A549 (cell line): Measurements from ENCODE around the gene MBTPS2. TPM values are rescaled to one million over a fixed set of nuclear protein-coding genes. Genes with fewer than 3 reads are reported as not detected.
A peak's percentile ranks its signal among the peaks of the same experiment; 100 is the strongest.

Experiments used
- ATAC-seq, 2 experiments: fragments of 200-7000 bp in 1 of 2; fragments of >200 bp in 1 of 2; cut with Nextera tagmentation in 1 of 2; cut with Tn5 transposase in 1 of 2; 3 replicates each; pipeline versions ENCODE4 v1.8.0 to v1.9.1; 2018 to 2020; ENCODE audit warnings: mild to moderate bottlenecking in 1 of 2, moderate library complexity in 1 of 2
- CTCF ChIA-PET: fragments of 300-600 bp; sonication (Branson Sonifier 250); formaldehyde crosslinking; extraction: SDS; loops from one replicate; lab custom pipeline; 2021; ENCODE audit warnings: antibody characterized with exemption, inconsistent platforms; lab: Yijun Ruan, JAX
- POLR2A ChIA-PET: fragments of 350-600 bp; formaldehyde crosslinking; extraction: SDS; loops from one replicate; lab custom pipeline; 2021; ENCODE audit warnings: antibody characterized with exemption, inconsistent platforms; lab: Yijun Ruan, JAX
- DNase-seq, 2 experiments: peaks; one replicate each; pipeline versions ENCODE4 v3.0.0 to v3.0.0-alpha.2; 2011 to 2016; ENCODE audit warnings: low read depth in 1 of 2, low spot score in 1 of 2
- FAIRE-seq: peaks from 2 replicates; lab custom pipeline; 2011; peaks lifted over from hg19 to GRCh38; lab: Jason Lieb, UNC
- H3K27ac ChIP-seq, 2 experiments: fragments of >200 bp; sonication (Bioruptor Twin); formaldehyde crosslinking; 3 replicates each; pipeline ENCODE4 v1.5.1; 2016 to 2017
- H3K4me1 ChIP-seq: fragments of >200 bp; sonication (Bioruptor Twin); formaldehyde crosslinking; 3 replicates; pipeline ENCODE4 v1.6.1; 2016
- H3K4me2 ChIP-seq: fragments of >200 bp; sonication (Bioruptor Twin); formaldehyde crosslinking; 3 replicates; pipeline ENCODE4 v1.6.1; 2016
- H3K4me3 ChIP-seq: fragments of >200 bp; sonication (Bioruptor Twin); formaldehyde crosslinking; 3 replicates; pipeline ENCODE4 v1.5.1; 2016
- H3K9me3 ChIP-seq: fragments of >200 bp; sonication (Bioruptor Twin); formaldehyde crosslinking; 3 replicates; pipeline ENCODE4 v1.6.1; 2016
- CBX2 ChIP-seq: fragments of 200-600 bp; sonication (generic); IDR thresholded peaks from 2 replicates; pipeline ENCODE4 v1.6.1; 2016; ENCODE audit warnings: low read depth, mild to moderate bottlenecking, borderline replicate concordance
- CEBPB ChIP-seq, 2 experiments: fragments of >200 bp in 1 of 2; sonication (Bioruptor Twin) in 1 of 2; formaldehyde crosslinking in 1 of 2; IDR thresholded peaks; 2 replicates each; pipeline ENCODE4 v1.6.1; 2012 to 2016
- CHD2 ChIP-seq: fragments of 150-350 bp; IDR thresholded peaks from 2 replicates; pipeline ENCODE4 v1.6.1; 2014; ENCODE audit warnings: low read length; ENCODE audit not compliant: partially characterized antibody
- CHD4 ChIP-seq: fragments of 200-600 bp; sonication (generic); IDR thresholded peaks from 2 replicates; pipeline ENCODE4 v1.6.1; 2016; ENCODE audit warnings: antibody characterized with exemption, mild to moderate bottlenecking, borderline replicate concordance
- CTCF ChIP-seq: fragments of >200 bp; sonication (Bioruptor Twin); formaldehyde crosslinking; IDR thresholded peaks from 3 replicates; pipeline ENCODE4 v1.5.1; 2016
- E2F6 ChIP-seq: IDR thresholded peaks from 2 replicates; pipeline ENCODE4 v1.6.1; 2012; ENCODE audit warnings: low read depth, borderline replicate concordance
- EHF ChIP-seq: fragments of 250-450 bp; sonication (Bioruptor Pico); IDR thresholded peaks from 2 replicates; pipeline ENCODE4 v1.5.0; 2020; ENCODE audit warnings: mild to moderate bottlenecking
- EP300 ChIP-seq, 2 experiments: fragments of >200 bp; sonication (Bioruptor Twin); formaldehyde crosslinking; IDR thresholded peaks; 2 replicates in 1 of 2; 3 replicates in 1 of 2; pipeline ENCODE4 v1.6.1; 2016 to 2017
- FOXS1 ChIP-seq: fragments of 250-450 bp; sonication (Bioruptor Pico); IDR thresholded peaks from 2 replicates; pipeline ENCODE4 v1.5.0; 2020; ENCODE audit warnings: mild to moderate bottlenecking, moderate library complexity
- HES2 ChIP-seq: fragments of >200 bp; sonication (Bioruptor Twin); formaldehyde crosslinking; IDR thresholded peaks from 2 replicates; pipeline ENCODE4 v1.6.1; 2016
- HMGXB4 ChIP-seq: fragments of 250-450 bp; sonication (Bioruptor Pico); IDR thresholded peaks from 2 replicates; pipeline ENCODE4 v1.5.0; 2021; ENCODE audit warnings: mild to moderate bottlenecking, moderate library complexity, borderline replicate concordance
- HOXB13 ChIP-seq: fragments of 250-450 bp; sonication (Bioruptor Pico); IDR thresholded peaks from 2 replicates; pipeline ENCODE4 v1.5.0; 2020; ENCODE audit warnings: low read depth, mild to moderate bottlenecking, moderate library complexity
- JUN ChIP-seq, 2 experiments: fragments of >200 bp; sonication (Bioruptor Twin); formaldehyde crosslinking; IDR thresholded peaks; 2 replicates in 1 of 2; 3 replicates in 1 of 2; pipeline ENCODE4 v1.6.1; 2016 to 2017
- KDM5A ChIP-seq: fragments of 200-600 bp; sonication (generic); IDR thresholded peaks from 2 replicates; pipeline ENCODE4 v1.6.1; 2016; ENCODE audit warnings: antibody characterized with exemption, mild to moderate bottlenecking
- MAFK ChIP-seq: fragments of 450-650 bp; IDR thresholded peaks from 2 replicates; pipeline ENCODE4 v1.6.1; 2014; ENCODE audit not compliant: partially characterized antibody
- MAX ChIP-seq: IDR thresholded peaks from 2 replicates; pipeline ENCODE4 v1.6.1; 2012
- PHF8 ChIP-seq: fragments of 200-600 bp; sonication (generic); IDR thresholded peaks from 2 replicates; pipeline ENCODE4 v1.6.1; 2016; ENCODE audit warnings: low read depth, mild to moderate bottlenecking, antibody characterized with exemption, moderate library complexity, borderline replicate concordance
- POLR2AphosphoS2 ChIP-seq: conservative IDR thresholded peaks from 2 replicates; pipeline ENCODE4 v1.6.1; 2012; ENCODE audit warnings: low read length, improper control_type of control experiment, inconsistent platforms
- RCOR1 ChIP-seq: fragments of 150-350 bp; IDR thresholded peaks from 2 replicates; pipeline ENCODE4 v1.6.1; 2014; ENCODE audit warnings: antibody characterized with exemption, low read length, low read depth
- REST ChIP-seq: fragments of 200-600 bp; sonication (generic); IDR thresholded peaks from 2 replicates; pipeline ENCODE4 v1.6.1; 2016; ENCODE audit warnings: antibody characterized with exemption, mild to moderate bottlenecking, moderate library complexity
- TP53 ChIP-seq: fragments of 250-450 bp; sonication (Bioruptor Pico); IDR thresholded peaks from 2 replicates; pipeline ENCODE4 v1.5.0; 2021; ENCODE audit warnings: mild to moderate bottlenecking, moderate library complexity
- ZFP36 ChIP-seq: fragments of 450-650 bp; IDR thresholded peaks from 2 replicates; pipeline ENCODE4 v1.6.1; 2014; ENCODE audit warnings: borderline replicate concordance; ENCODE audit not compliant: partially characterized antibody
- ZNF302 ChIP-seq: fragments of 250-450 bp; sonication (Bioruptor Pico); IDR thresholded peaks from 2 replicates; pipeline ENCODE4 v1.9.0; 2021; ENCODE audit warnings: inconsistent platforms, mild to moderate bottlenecking, moderate library complexity
- ZSCAN20 ChIP-seq: fragments of 250-450 bp; sonication (Bioruptor Pico); IDR thresholded peaks from 2 replicates; pipeline ENCODE4 v1.8.0; 2022; ENCODE audit warnings: mild to moderate bottlenecking, moderate library complexity
- WGBS: methylation state at CpG from one replicate; pipeline ENCODE4 v1.1.6; 2017; ENCODE audit errors: missing lambda C conversion rate; 5-methylcytosine and 5-hydroxymethylcytosine counted together
- polyA plus RNA-seq, 4 experiments: library from polyadenylated mRNA; depleted of rRNA in 3 of 4; stranded (reverse); fragments of >200 nt; fragmentation: RNase III in 1 of 4; extraction: RNeasy Plus Mini Kit Qiagen cat#74134 plus additional on column Dnase treatment in 1 of 4; gene quantifications; 2 replicates in 3 of 4; 3 replicates in 1 of 4; pipeline ENCODE4 v1.2.3, GENCODE V29; 2011 to 2017

The MBTPS2 gene
- polyA plus RNA-seq, 2 of the 4 experiments (the other 2 are of a cell fraction), result 24.7 to 65.6 TPM

- CTCF ChIA-PET, result no interaction called here
- no peaks in the 10 kb centered on the region for H3K4me1 ChIP-seq
- 76% methylated on average over 2 of the region's 2 CpGs for WGBS
- H3K9me3 ChIP-seq, result no peaks in the 10 kb centered on the region
- TF ChIP-seq PHF8 (no peak), HES2 (no peak), HOXB13 (CRISPR knock-in tag) (no peak), TP53 (no peak), FOXS1 (CRISPR knock-in tag) (no peak), KDM5A (no peak), CTCF (no peak)
- H3K4me3 ChIP-seq, result no peak overlapping the region
- DNase-seq (no peak), ATAC-seq (no peak), FAIRE-seq (no peak)
- POLR2A ChIA-PET, result no interaction called here
- H3K27ac ChIP-seq, result no peak overlapping the region
- H3K4me2 ChIP-seq, result no peak overlapping the region
Measured at GRCh38 chrX:21905313-21905712, 65.9 kb downstream of the MBTPS2 start.

GRCh38 chrX:21905953-21906352 is 66.5 kb downstream of the MBTPS2 start:
- TF ChIP-seq ZNF302, result no peak
- no peak for TF ChIP-seq MAFK
- TF ChIP-seq CBX2, result no peak
- TF ChIP-seq JUN (IDR thresholded peaks at IDR 0.05), result no peak
- TF ChIP-seq CHD2, result no peak
- TF ChIP-seq KDM5A, result no peak
- TF ChIP-seq EHF (CRISPR knock-in tag), result no peak
- no peak for TF ChIP-seq ZFP36
- no peak for TF ChIP-seq CEBPB (IDR thresholded peaks at IDR 0.05)
- TF ChIP-seq E2F6, result no peak
- TF ChIP-seq EP300 (IDR thresholded peaks at IDR 0.05), result no peak
- no peak for TF ChIP-seq POLR2AphosphoS2
- no peak for TF ChIP-seq CHD4
- no peak for TF ChIP-seq TP53
- no peak for TF ChIP-seq RCOR1
- TF ChIP-seq HMGXB4, result no peak
- no peak for TF ChIP-seq ZSCAN20 (CRISPR knock-in tag)
- TF ChIP-seq MAX, result no peak
- TF ChIP-seq REST, result no peak
- 84% methylated on average over 3 of the region's 3 CpGs for WGBS
- DNase-seq, result no peak
- no peak overlapping the region for H3K4me2 ChIP-seq
- POLR2A ChIA-PET, result no interaction called here
- no peaks in the 10 kb centered on the region for H3K4me1 ChIP-seq
- CTCF ChIA-PET, result no interaction called here
- no peak for ATAC-seq
- no peaks in the 10 kb centered on the region for H3K9me3 ChIP-seq
- H3K27ac ChIP-seq, result no peak overlapping the region
- peak; percentile 63 for FAIRE-seq
- H3K4me3 ChIP-seq, result no peak overlapping the region
